Keratinocyte (primary cell): ENCODE measurements around the gene DIP2C. TPM values are rescaled to one million over a fixed set of nuclear protein-coding genes. Genes with fewer than 3 reads are reported as not detected.

Experiments
- DNase-seq: peaks from one replicate; pipeline ENCODE4 v3.0.0-alpha.2; 2011; ENCODE audit warnings: low read depth, missing footprints, low spot score
- FAIRE-seq: peaks from 2 replicates; lab custom pipeline; 2011; peaks lifted over from hg19 to GRCh38; lab: Jason Lieb, UNC
- H2AFZ ChIP-seq: 2 replicates; pipeline ENCODE4 v1.6.0; 2012; ENCODE audit warnings: low read length, control low read depth, inconsistent platforms; ENCODE audit not compliant: control insufficient read depth
- H3K27ac ChIP-seq: 2 replicates; pipeline ENCODE4 v1.5.1; 2011; ENCODE audit warnings: low read length; ENCODE audit not compliant: control insufficient read depth, insufficient read depth
- H3K27me3 ChIP-seq: 3 replicates; pipeline ENCODE4 v1.6.0; 2011; ENCODE audit warnings: low read length; ENCODE audit not compliant: control insufficient read depth, insufficient read depth; ENCODE audit errors: extremely low read depth
- H3K36me3 ChIP-seq, 2 experiments: 2 replicates in 1 of 2; 3 replicates in 1 of 2; pipeline ENCODE4 v1.5.1; 2011; ENCODE audit warnings: low read length in 2 of 2, mild to moderate bottlenecking in 1 of 2; ENCODE audit not compliant: control insufficient read depth in 2 of 2, insufficient read depth in 2 of 2; ENCODE audit errors: extremely low read depth in 1 of 2
- H3K4me1 ChIP-seq: 3 replicates; pipeline ENCODE4 v1.5.1; 2011; ENCODE audit warnings: low read length; ENCODE audit not compliant: control insufficient read depth, insufficient read depth; ENCODE audit errors: extremely low read depth
- H3K4me2 ChIP-seq: 3 replicates; pipeline ENCODE4 v1.6.0; 2011; ENCODE audit warnings: low read depth, low read length; ENCODE audit not compliant: control insufficient read depth, insufficient read depth; ENCODE audit errors: extremely low read depth
- H3K4me3 ChIP-seq, 3 experiments: fragments of 200-600 bp in 1 of 3; sonication (generic) in 1 of 3; 2 replicates in 2 of 3; 3 replicates in 1 of 3; pipeline ENCODE4 v1.5.1; 2011 to 2016; ENCODE audit warnings: low read length in 3 of 3, mild to moderate bottlenecking in 3 of 3, control low read depth in 2 of 3, inconsistent platforms in 1 of 3, low read depth in 1 of 3, mixed read lengths in 1 of 3, mixed run types in 1 of 3, moderate library complexity in 1 of 3; ENCODE audit not compliant: control insufficient read depth in 2 of 3, insufficient read depth in 2 of 3; ENCODE audit errors: extremely low read depth in 1 of 3
- H3K79me2 ChIP-seq: 2 replicates; pipeline ENCODE4 v1.6.0; 2012; ENCODE audit warnings: low read length; ENCODE audit not compliant: control insufficient read depth, insufficient read depth
- H3K9ac ChIP-seq: 3 replicates; pipeline ENCODE4 v1.6.0; 2011; ENCODE audit warnings: low read length; ENCODE audit not compliant: control insufficient read depth, insufficient read depth; ENCODE audit errors: extremely low read depth
- H3K9me1 ChIP-seq: 3 replicates; pipeline ENCODE4 v1.6.0; 2011; ENCODE audit warnings: low read length; ENCODE audit not compliant: control insufficient read depth, insufficient read depth; ENCODE audit errors: extremely low read depth
- H3K9me3 ChIP-seq: 2 replicates; pipeline ENCODE4 v1.5.1; 2012; ENCODE audit warnings: low read depth, low read length; ENCODE audit not compliant: control insufficient read depth
- H4K20me1 ChIP-seq: 3 replicates; pipeline ENCODE4 v1.6.0; 2011; ENCODE audit warnings: low read length; ENCODE audit not compliant: control insufficient read depth, insufficient read depth; ENCODE audit errors: extremely low read depth
- CTCF ChIP-seq, 3 experiments: IDR thresholded peaks in 1 of 3; conservative IDR thresholded peaks in 1 of 3; optimal IDR thresholded peaks in 1 of 3; 2 replicates in 2 of 3; 3 replicates in 1 of 3; pipeline versions ENCODE3 to v1.5.1; 2011; ENCODE audit warnings: low read length in 3 of 3, mild to moderate bottlenecking in 3 of 3, moderate library complexity in 2 of 3, control low read depth in 1 of 3, inconsistent platforms in 1 of 3; ENCODE audit not compliant: insufficient read depth in 2 of 3; ENCODE audit errors: extremely low read depth in 1 of 3
- EZH2 ChIP-seq: IDR thresholded peaks from one replicate; pipeline ENCODE4 v1.6.1; 2012; ENCODE audit warnings: inconsistent platforms, mild to moderate bottlenecking, low read length, moderate library complexity
- dilution Hi-C: fragments of 300-500 bp; cut with MboI; formaldehyde crosslinking; loops from one replicate; pipeline ENCODE4 v1.7.0; 2020; ENCODE audit warnings: low sequenced_read_pairs; ENCODE audit not compliant: extremely low pct_ligation_motif_present
- polyA plus RNA-seq, 5 experiments: library from polyadenylated mRNA; depleted of rRNA in 3 of 5; stranded (reverse) in 3 of 5; stranded (forward) in 1 of 5; unstranded in 1 of 5; fragments of >200 nt; gene quantifications; 1 replicate in 1 of 5; 2 replicates in 3 of 5; 3 replicates in 1 of 5; pipeline versions ENCODE4 v1.2.1 to v1.2.3, GENCODE V29; 2011 to 2012; ENCODE audit warnings: missing spikeins in 2 of 5, low read depth in 1 of 5, low replicate concordance in 1 of 5

Gene DIP2C
- polyA plus RNA-seq, 1 donor (not counting 4 experiments of a cell fraction or from before 2014, with no cell fraction given) = 1.3 TPM

- H3K4me1 ChIP-seq = no peaks in the 10 kb centered on the region
- H3K27ac ChIP-seq = no peak overlapping the region
- no peaks in the 10 kb centered on the region for H3K79me2 ChIP-seq
- no peak overlapping the region for H3K4me2 ChIP-seq
- no peaks in the 10 kb centered on the region for H4K20me1 ChIP-seq
- no peak overlapping the region for H3K4me3 ChIP-seq
- dilution Hi-C loops = no loop called here
- H2AFZ ChIP-seq = no peak overlapping the region
- no peak for FAIRE-seq
- H3K27me3 ChIP-seq = peaks cover 2% of the 10 kb centered on the region
- no peak overlapping the region for H3K9ac ChIP-seq
- H3K9me1 ChIP-seq = no peaks in the 10 kb centered on the region
- no peaks in the 10 kb centered on the region for H3K36me3 ChIP-seq
- no peak for DNase-seq
- no peaks in the 10 kb centered on the region for H3K9me3 ChIP-seq
- TF ChIP-seq CTCF (optimal IDR thresholded peaks at IDR 0.05 in 1 of 3, IDR thresholded peaks at IDR 0.05 in 1 of 3, conservative IDR thresholded peaks at IDR 0.05 in 1 of 3; ENCODE audit: extremely low read depth in 1 of 3, insufficient read depth in 2 of 3, low read length in 3 of 3) (no peak), EZH2 (no peak)
Measured at GRCh38 chr10:504121-504611, 185.3 kb downstream of the DIP2C start.

DNA sequence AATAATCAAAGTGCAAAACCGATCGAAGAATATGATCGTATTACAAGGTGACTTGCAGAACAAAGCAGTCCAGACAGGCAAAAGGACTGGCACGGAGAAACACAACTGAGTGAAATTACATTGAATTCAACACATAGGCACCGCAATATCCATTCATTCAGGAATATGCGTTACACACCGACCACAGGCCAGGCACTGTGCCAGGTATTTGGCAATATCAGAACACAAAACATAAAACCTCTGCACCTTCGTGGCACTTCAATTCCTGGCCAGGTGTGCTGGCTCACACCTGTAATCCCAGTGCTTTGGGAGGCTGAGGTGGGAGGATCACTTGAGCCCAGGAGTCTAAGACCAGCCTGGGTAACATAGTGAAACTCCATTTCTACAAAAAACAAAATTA lies 187.9 kb downstream of the DIP2C start:
- Histone ChIP-seq H3K9ac (no peak overlapping the region), H3K4me3 (no peak overlapping the region), H3K9me3 (no peaks in the 10 kb centered on the region), H3K27me3 (peaks cover 2% of the 10 kb centered on the region), H3K36me3 (no peaks in the 10 kb centered on the region), H3K79me2 (no peaks in the 10 kb centered on the region), H3K9me1 (no peaks in the 10 kb centered on the region), H3K4me2 (no peak overlapping the region), H3K4me1 (no peaks in the 10 kb centered on the region), H3K27ac (no peak overlapping the region), H2AFZ (no peak overlapping the region), H4K20me1 (no peaks in the 10 kb centered on the region)
- dilution Hi-C loops = no loop called here
- DNase-seq (no peak), FAIRE-seq (no peak)
- TF ChIP-seq CTCF (optimal IDR thresholded peaks at IDR 0.05 in 1 of 3, IDR thresholded peaks at IDR 0.05 in 1 of 3, conservative IDR thresholded peaks at IDR 0.05 in 1 of 3; ENCODE audit: extremely low read depth in 1 of 3, insufficient read depth in 2 of 3, low read length in 3 of 3) = no peak
- TF ChIP-seq EZH2 = no peak
